GM15510 (cell line): ENCODE results near the gene PIM2.

Source experiments
- POLR2A ChIP-seq: IDR thresholded peaks from 3 replicates; pipeline ENCODE4 v1.6.1; 2011; ENCODE audit warnings: borderline replicate concordance; ENCODE audit not compliant: insufficient read length; ENCODE audit errors: extremely low read depth

The PIM2 gene

DNA sequence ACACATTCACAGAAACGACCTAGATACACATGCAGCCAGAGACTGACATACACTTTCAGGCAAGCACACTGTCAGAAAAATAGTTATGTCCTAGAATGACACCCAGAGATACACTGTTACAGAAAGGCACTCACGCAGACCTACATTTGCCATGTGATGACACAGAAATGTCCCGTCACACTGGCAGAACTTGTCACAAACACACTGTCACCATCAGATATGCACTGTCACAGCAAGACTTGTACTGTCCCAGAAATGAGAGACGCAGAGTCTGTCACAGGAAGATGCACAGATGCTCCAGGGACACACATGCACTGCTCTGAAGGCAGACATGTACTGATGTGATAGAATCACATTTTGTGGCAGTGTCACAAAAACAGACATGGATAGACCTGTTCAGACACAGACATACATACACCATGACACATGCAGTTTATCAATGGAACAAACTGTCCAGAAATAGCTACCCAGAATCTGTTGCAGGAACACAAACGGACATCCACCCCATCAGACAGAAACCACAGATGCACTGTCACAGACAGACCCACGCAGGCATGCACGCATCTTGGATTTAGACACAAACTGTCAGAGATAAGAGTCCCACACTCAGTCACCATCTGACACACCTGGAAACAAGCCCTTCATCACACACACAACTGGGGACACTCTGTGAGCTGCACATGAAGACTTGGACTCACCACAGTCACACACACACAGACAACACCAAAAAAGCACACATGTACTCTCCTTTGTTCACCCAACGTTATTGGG, 1.3 kb upstream of the PIM2 start:
- peak; percentile 6 for TF ChIP-seq POLR2A

DNA sequence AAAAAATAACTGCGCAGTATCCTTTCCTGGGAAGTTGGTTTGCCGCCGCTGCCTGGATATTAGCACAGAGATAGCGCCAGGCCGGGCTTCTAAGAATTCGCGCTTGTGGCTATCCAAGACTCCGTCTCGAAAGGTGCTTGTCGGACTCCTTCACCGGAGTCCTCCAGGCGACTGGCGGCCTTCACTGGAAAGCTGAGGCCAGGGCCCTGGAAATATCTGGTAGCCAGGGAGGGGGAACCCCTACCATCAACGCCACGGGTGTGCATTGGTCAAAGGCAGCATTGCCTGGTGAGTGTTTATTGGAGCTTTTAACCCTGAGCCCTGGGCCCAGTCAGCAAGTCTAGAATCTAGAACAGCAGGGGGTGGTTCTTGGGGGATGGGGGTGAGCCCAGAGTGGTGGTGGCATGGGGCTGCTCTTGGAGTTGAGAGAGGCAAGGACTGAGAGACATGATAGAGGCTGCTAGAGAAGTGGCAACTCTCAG, 577 bp upstream of the PIM2 start:
- no peak for TF ChIP-seq POLR2A

DNA sequence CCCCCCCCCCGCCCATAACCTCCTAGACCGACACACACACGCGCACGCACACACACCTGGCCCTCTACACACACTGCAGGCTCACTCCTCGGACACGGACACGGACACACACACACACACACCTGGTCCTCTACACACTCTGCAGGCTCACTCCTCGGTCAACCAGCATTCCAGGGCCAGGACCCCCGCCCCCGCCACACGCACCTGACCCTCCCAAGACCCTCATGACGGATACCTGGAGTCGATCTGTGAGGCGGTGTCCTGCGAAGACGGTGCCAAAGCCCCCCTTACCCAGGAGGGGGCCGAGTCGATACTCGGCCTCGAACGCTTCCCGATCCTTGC, 552 bp downstream of the PIM2 start:
- no peak for TF ChIP-seq POLR2A

DNA sequence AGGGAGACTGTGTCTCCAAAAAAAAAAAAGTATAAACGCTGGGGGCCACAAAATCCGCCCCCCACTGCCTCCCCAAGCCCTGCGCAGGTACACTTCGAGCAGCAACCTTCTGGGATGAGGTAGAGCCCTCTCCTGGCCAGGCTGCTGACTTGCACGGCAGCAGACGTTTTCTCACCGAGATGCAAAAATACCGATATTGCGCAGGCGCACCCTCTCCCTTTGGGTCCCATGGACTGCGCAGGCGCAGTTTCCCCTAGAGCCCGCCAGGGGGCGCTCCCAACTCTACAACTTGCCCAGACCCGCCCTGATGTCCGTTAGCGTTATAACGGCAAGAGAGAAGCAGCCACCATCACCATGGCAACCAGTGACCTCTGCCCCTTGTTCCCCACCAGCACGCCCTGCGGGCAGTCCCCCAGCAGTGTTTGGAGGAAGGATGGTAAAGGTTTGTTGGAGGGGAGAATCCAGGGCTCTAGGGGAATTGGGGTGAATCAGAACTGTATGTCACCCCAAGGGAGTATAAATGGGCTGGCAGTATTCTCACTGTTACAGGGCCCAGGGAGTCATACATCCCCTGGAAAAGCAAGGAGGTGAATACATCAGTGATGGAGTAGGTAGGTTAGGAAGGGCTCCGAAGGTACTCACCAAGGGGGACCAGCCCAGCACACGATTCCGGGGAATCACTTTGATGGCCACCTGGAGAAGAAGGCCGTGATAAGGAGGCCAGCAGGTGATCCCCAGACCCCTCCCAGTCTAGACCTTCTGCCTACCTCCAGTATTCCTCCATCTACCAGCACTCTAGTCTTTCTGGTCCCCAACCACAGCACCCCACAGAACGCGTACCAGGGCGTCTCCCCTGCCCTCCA, 1.5 kb downstream of the PIM2 start:
- TF ChIP-seq POLR2A, result peak; percentile 32

DNA sequence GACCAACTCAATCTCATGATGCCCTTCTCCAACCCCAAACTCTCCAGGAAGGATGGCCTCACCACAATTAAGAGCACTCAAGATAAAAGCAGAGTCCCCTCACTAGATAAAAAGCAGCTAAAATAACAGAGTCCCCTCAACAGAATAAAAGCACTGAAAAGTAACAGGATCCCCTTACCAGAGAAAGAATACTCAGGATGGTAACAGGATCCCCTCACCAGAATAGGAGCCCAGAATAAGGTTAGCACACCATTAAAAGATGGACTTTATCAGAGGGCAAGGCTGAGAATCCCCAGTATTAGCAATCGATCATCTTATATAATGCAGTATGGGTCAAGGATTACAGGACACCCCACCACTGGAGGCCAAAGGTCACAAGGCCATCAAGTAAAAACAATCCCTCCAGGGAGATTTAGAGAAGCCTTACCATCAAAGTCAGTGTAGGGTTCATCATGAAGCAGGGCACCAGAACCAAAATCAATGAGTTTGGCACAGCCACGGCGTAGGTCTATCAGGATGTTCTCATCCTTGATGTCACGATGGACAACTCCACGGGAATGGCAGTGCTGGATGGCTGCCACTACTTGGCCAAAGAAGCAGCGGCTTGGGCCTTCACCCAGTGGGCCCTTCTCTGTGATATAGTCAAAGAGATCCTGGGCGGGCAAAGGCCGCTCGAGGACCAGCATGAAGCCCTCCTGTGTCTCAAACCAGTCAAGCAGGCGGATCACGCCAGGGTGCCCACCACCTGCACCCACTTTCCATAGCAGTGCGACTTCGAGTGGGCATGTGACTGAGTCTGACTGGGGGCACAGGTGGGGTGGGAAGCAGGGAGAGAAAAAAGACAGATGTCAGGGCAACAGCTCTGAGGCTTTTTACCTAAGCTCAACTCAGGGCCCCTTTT, 4.0 kb downstream of the PIM2 start:
- peak; percentile 27 for TF ChIP-seq POLR2A

DNA sequence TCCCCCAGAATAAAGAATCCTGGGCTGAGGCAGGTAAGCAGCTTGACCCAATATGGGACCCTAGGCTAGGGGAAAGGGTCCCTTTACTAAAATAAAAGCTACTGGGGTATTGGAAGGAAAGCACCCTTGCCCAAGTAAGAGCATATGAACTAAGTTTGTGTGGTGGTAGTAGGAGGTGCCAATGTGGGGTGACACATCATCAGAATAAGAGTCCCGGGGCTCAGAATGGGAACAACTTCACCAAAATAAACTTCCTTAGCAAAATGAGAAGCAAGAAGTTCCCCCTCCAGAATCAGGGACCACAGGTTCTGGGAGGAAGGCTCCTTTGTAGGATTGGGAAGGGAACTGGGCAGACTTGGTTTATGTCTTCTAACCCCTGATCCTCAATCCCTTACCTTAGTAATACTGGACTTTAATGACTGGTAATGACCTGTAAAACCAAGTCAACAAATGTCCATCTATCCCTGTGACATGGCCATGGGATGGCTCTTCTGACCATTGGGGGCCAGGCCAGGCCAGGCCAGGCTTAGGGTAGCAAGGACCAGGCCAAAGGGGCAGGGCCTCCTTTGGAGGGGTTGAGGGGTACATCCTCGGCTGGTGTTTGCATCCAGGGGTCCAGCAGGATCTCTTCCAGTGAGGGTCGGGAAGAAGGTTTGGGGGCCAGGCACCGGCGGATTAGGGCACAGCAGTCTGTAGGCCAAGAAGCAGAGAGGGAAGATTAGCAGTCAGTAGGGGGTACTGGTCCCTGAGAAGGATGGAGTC, 5.0 kb downstream of the PIM2 start:
- no peak for TF ChIP-seq POLR2A

DNA sequence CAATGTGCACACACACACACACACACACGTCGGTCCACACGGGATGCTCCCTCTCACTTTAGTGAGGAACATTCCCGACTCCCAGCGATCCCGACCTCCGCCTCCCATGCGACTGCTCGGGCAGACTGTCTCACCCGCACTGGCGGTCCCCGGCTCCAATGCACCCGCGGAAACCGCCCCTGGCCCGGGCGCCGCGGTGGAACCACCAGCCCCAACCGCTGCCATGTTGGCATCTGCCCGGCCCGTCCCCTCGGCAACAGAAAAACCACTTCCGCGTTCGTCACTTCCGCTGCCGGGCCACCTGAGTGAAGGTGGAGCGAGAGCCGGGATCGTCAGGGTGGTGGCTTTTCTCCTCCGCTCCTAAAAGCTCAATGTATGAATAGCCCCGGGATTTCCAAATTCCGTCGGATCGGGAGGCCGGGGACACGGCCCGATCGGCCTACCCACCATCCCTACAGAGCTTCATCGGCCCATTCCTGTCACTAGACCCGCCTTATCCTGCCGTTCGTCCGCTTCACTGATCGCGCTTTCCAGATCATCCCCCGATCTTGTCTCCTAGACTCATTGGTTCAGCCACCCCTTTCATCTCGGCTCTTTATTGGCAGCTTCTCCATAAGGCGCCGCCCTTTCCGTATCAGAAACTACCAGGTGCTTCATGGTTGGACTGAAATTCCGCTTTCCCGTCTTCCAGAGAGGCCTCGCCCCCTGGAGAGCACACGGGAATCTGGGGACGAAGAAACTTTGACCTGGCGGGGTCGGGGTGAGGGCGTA, 7.2 kb downstream of the PIM2 start, which contains the start of gene SLC35A2:
Gene SLC35A2 (minus strand): TSS at position 235 of the 771 bp plus-strand sequence. CDS start 10 bp downstream, at position 225.
- peak; percentile 72 for TF ChIP-seq POLR2A

DNA sequence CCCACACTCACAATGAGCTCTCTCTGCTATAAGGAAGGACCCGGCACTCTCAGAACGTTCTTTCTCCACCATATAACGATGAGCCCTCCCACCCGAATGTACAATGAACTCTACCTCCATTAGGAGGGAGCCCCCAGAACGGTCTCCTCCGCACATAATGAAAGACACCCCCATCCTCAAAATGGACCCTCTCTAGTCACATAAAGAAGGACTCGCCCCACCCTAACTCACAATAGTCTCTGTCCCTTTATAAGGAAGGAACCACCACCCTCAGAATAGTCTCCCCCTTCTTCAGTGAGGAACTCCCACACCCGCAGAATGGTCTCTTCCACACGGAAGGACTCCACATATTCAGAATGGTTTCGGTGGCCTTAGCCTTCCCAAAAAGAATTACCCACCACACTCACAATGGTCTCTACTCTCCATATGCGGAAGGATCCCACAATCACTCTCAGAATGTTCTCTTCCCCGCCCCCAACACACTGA, 7.9 kb downstream of the PIM2 start:
- no peak for TF ChIP-seq POLR2A

DNA sequence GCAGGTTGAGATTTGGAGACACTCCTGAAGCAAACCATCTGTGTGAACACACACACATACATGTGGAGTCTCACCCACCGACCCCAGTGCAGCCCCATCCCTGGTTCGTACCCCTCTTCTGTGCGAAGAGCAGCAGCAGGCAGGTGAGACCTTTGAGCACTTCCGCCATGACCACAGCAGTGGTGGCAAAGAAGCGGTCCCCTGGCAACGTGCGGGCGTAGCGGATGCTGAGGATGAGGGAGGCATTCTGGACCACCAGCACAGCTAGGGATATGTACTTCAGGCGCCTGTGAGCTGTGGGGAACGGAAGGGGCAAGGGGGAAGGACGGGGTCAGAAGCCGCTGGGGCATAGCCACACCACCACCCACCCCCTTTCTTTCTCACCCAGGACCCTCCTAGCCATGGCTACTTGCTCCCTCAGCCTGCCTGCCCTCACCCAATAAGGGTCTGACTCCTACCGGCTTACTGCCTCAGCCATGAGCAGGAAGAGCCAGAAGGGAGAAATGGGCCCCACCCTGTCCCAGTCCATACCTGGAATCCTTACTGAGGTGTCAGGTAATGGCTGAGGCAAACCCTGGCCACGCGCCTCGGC, 9.0 kb downstream of the PIM2 start:
- no peak for TF ChIP-seq POLR2A

DNA sequence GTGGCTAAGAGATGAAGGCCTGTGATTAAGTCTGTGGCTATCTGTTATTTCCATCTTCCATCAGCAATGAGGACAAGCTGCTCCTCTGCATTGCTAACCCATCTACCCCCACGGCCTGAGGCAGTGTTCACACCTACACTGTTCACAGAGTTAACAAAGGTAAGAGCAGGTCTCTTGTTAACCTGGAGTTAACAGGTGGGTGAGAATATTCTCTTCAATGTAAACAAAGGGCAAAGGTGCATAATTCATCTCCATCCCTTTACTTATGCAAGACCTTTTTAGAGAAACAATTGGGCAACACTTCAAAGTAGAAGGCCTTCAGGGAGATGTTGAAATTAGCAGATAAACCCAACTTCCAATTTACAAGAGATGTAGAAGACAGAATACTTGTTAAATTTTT, 10.2 kb downstream of the PIM2 start:
- no peak for TF ChIP-seq POLR2A

DNA sequence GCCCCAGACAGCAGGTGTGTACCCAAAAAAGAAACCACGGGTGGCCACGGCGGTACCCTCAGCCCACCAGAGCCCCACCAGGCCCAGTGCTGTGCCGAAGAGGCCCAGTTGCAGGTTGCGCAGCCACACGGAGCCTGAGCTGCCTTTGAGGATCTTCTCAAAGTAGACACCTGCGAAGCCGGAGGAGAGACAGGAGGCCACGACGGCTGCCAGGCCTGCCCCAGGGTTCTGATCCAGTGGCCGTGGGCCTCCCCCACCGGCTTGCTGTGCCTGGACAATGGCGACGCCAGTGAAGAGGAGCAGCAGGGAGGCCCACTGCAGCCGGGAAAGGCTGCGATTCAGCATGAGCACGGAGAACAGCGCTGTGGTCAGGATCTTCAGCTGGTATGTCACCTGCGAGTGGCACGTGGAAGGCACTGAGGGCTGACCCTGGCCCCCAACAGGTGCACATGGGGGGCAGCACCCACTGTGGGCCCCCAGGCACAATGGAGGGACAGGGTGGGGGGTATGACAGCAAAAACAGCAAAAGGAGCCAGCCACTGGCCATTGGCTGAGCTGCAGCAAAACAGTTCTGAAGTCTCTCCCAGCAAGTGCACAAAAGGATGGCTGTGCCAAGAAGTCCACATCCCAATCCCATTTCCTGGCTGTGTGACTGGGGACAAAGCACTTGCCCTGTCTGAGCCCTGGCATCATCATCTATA, 13.6 kb downstream of the PIM2 start:
- no peak for TF ChIP-seq POLR2A

DNA sequence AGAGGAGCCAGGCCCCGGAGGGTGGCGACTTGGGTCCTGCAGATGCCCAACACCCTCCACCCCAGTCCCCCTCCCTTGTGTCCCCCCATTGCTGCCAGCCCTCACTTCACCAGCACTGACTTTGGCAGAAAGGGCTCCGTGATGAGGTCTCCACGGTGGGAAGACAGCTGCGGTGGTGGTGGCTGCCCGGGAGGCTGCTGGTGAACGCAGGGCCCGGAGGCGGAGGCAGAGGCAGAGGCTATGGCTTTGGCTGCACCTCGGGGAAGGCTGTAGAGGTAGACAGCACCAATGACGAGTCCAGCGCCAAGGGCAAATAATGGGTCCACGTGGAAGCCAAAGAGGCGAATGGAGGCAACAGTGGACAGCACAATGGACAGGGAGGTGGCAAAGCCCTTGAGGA, 14.2 kb downstream of the PIM2 start:
- no peak for TF ChIP-seq POLR2A

DNA sequence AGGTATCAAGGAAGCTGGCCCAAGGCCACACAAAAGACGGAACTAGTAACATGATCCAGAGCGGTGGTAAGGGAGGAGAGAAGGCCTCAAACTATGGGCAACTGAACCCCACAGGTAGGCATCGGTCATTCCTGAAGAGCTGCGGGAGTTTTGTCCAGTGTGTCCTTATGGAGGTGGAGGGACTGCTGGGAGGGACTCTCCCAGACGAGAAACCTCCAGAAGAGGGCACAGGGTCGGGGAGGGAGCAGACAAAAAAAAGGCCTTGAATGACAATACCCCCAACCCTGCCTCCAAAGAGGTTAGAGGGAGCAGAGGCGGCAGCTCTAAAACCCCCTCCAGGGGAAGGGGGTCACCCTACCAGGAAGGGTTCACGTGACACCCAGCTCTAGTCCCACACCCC, 14.6 kb downstream of the PIM2 start:
- no peak for TF ChIP-seq POLR2A

DNA sequence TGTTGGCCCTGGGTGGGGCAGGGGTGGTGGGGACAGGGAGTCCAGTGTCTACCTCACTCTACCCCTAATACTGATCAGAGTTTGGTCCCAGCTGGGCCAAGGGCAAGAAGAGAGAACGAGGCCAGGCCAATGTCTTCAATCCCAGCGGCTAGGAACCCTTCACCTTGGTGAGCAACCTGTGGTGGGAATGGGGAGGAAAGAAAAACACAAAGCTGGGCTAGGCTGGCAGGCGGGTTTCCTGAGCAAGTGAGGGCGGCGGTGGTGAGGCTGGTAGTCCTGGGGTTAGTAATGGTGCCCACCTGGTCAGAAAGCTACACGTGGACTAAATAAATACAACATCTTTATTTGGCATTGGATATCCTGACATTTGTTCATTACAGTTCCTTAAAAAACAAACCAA, 15.5 kb downstream of the PIM2 start:
- no peak for TF ChIP-seq POLR2A
